HG03432 (cell line): Measurements from ENCODE around the gene TENT4B.
A peak's percentile ranks its signal among the peaks of the same experiment; 100 is the strongest.

Source experiments
- ATAC-seq: cut with Tn5 transposase; IDR thresholded peaks from one replicate; pipeline ENCODE4 v1.9.1; 2021; ENCODE audit warnings: mild to moderate bottlenecking, moderate library complexity; ENCODE audit not compliant: unreplicated experiment

TENT4B gene

GRCh38 chr16:50192386-50193050, 39.4 kb downstream of the TENT4B start:
- ATAC-seq, result no peak

- no peak for ATAC-seq
These were observed 40.5 kb downstream of the TENT4B start for GRCh38 chr16:50193594-50193993.

GRCh38 chr16:50195276-50195675, 42.2 kb downstream of the TENT4B start:
- no peak for ATAC-seq

GRCh38 chr16:50195756-50196155, 42.6 kb downstream of the TENT4B start:
- ATAC-seq, result no peak

- ATAC-seq, result no peak
These were observed 44.5 kb downstream of the TENT4B start for GRCh38 chr16:50197582-50197981.

GRCh38 chr16:50198802-50199403, 45.8 kb downstream of the TENT4B start:
- no peak for ATAC-seq

GRCh38 chr16:50201787-50202186, 48.7 kb downstream of the TENT4B start:
- ATAC-seq, result no peak

GRCh38 chr16:50202926-50203624, 50.0 kb downstream of the TENT4B start:
- no peak for ATAC-seq

- no peak for ATAC-seq
These were observed 50.6 kb downstream of the TENT4B start for GRCh38 chr16:50203681-50204080.

GRCh38 chr16:50204453-50205108, 51.5 kb downstream of the TENT4B start:
- no peak for ATAC-seq

- no peak for ATAC-seq
These were observed 54.5 kb downstream of the TENT4B start for GRCh38 chr16:50207652-50208051.

- no peak for ATAC-seq
These were observed 55.4 kb downstream of the TENT4B start for GRCh38 chr16:50208460-50208931.

- ATAC-seq, result no peak
These were observed 56.6 kb downstream of the TENT4B start for GRCh38 chr16:50209546-50210265.

- peak; percentile 85 for ATAC-seq
These were observed 57.3 kb downstream of the TENT4B start for GRCh38 chr16:50210266-50211038.

GRCh38 chr16:50213939-50214519, 60.9 kb downstream of the TENT4B start:
- ATAC-seq, result peak; percentile 42

- ATAC-seq, result no peak
These were observed 62.6 kb downstream of the TENT4B start for GRCh38 chr16:50215680-50216079.

GRCh38 chr16:50216231-50216630, 63.1 kb downstream of the TENT4B start:
- no peak for ATAC-seq

GRCh38 chr16:50219402-50219975, 66.4 kb downstream of the TENT4B start:
- ATAC-seq, result no peak

- no peak for ATAC-seq
These were observed 71.2 kb downstream of the TENT4B start for GRCh38 chr16:50224286-50224685.
